ENCODE results near the gene GRM4.

The GRM4 gene

DNA sequence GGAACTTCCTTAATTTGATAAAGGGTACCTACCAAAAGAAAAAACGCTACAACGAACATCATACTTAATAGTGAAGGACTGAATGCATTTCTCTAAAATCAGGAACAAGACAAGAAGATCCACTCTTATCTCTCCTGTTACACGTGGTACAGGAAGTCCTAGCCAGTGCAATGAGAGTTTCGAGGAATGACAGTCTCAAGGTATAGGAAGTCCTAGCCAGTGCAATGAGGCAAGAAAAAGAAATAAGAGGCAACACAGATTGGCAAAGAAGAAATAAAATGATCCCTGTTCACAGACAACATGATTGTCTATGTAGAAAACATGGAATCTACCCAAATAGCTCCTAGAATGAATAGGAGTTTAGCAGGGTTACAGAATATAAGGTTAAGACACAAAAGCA is 174.3 kb downstream of the GRM4 start:
- Histone ChIP-seq H3K4me3 (no peak overlapping the region), H3K4me1 (peaks cover 7% of the 10 kb centered on the region), H3K9ac (no peak overlapping the region), H3K4me2 (no peak overlapping the region), H3K36me3 (no peaks in the 10 kb centered on the region), H3K9me3 (peaks cover 14% of the 10 kb centered on the region), H3K27me3 (no peaks in the 10 kb centered on the region), H4K20me1 (no peaks in the 10 kb centered on the region), H3K27ac (no peak overlapping the region)
- no peak for TF ChIP-seq Cebpa-rat (IDR thresholded peaks at IDR 0.05)

Measured in BLaER1 (cell line).